Subcutaneous abdominal adipose tissue (tissue), 5 donors: Measurements from ENCODE around the gene CACNA2D3.

Experiments
- H3K27ac ChIP-seq: one replicate; pipeline ENCODE4 v1.7.0; 2013; ENCODE audit warnings: low read depth, mild to moderate bottlenecking, inconsistent platforms, low read length, moderate library complexity
- H3K27me3 ChIP-seq, 5 donors: one replicate each; pipeline ENCODE4 v1.7.0; 2013; ENCODE audit warnings: low read length in 5 of 5, inconsistent platforms in 1 of 5; ENCODE audit not compliant: control insufficient read depth in 5 of 5, insufficient read depth in 4 of 5
- H3K36me3 ChIP-seq, 5 donors: one replicate each; pipeline ENCODE4 v1.7.0; 2013; ENCODE audit warnings: low read length in 5 of 5; ENCODE audit not compliant: control insufficient read depth in 5 of 5, insufficient read depth in 5 of 5
- H3K4me1 ChIP-seq, 5 donors: one replicate each; pipeline ENCODE4 v1.7.0; 2013; ENCODE audit warnings: low read length in 5 of 5, mild to moderate bottlenecking in 3 of 5, moderate library complexity in 1 of 5; ENCODE audit not compliant: control insufficient read depth in 5 of 5, insufficient read depth in 5 of 5
- H3K4me3 ChIP-seq, 5 donors: one replicate each; pipeline ENCODE4 v1.7.0; 2013; ENCODE audit warnings: low read length in 5 of 5, low read depth in 1 of 5
- H3K9ac ChIP-seq, 5 donors: one replicate each; pipeline ENCODE4 v1.7.0; 2013; ENCODE audit warnings: low read length in 5 of 5, mild to moderate bottlenecking in 4 of 5, moderate library complexity in 3 of 5
- H3K9me3 ChIP-seq, 5 donors: one replicate each; pipeline ENCODE4 v1.7.0; 2013; ENCODE audit warnings: low read length in 5 of 5; ENCODE audit not compliant: control insufficient read depth in 5 of 5
- donor health status: healthy.
- donor health status: healthy.
- donor health status: healthy.
- donor health status: healthy.
- donor health status: healthy.

CACNA2D3 gene

GRCh38 chr3:54575618-54575960, 453.2 kb downstream of the CACNA2D3 start:
- Histone ChIP-seq H3K27me3 (peaks cover 0 to 4% (median 0%) of the 10 kb centered on the region in 5 donors), H3K9ac (no peak overlapping the region), H3K9me3 (peaks cover 0 to 3% (median 0%) of the 10 kb centered on the region in 5 donors), H3K27ac (no peak overlapping the region), H3K4me3 (no peak overlapping the region), H3K36me3 (no peaks in the 10 kb centered on the region), H3K4me1 (no peaks in the 10 kb centered on the region)

- Histone ChIP-seq H3K9me3 (peaks cover 0 to 3% (median 0%) of the 10 kb centered on the region in 5 donors), H3K27me3 (peaks cover 0 to 4% (median 0%) of the 10 kb centered on the region in 5 donors), H3K36me3 (no peaks in the 10 kb centered on the region), H3K27ac (no peak overlapping the region), H3K9ac (no peak overlapping the region), H3K4me1 (no peaks in the 10 kb centered on the region), H3K4me3 (no peak overlapping the region)
Observed at GRCh38 chr3:54577313-54577712, 455.0 kb downstream of the CACNA2D3 start.

GRCh38 chr3:54578417-54578816, 456.1 kb downstream of the CACNA2D3 start:
- no peak overlapping the region for H3K9ac ChIP-seq
- H3K4me1 ChIP-seq = no peaks in the 10 kb centered on the region
- H3K27ac ChIP-seq = no peak overlapping the region
- no peaks in the 10 kb centered on the region for H3K9me3 ChIP-seq
- peaks cover 0 to 4% (median 0%) of the 10 kb centered on the region in 5 donors for H3K27me3 ChIP-seq
- H3K4me3 ChIP-seq = no peak overlapping the region
- no peaks in the 10 kb centered on the region for H3K36me3 ChIP-seq

- Histone ChIP-seq H3K4me1 (no peaks in the 10 kb centered on the region), H3K9me3 (no peaks in the 10 kb centered on the region), H3K27me3 (peaks cover 0 to 3% (median 0%) of the 10 kb centered on the region in 5 donors), H3K27ac (no peak overlapping the region), H3K9ac (no peak overlapping the region), H3K36me3 (no peaks in the 10 kb centered on the region), H3K4me3 (no peak overlapping the region)
Observed at GRCh38 chr3:54580453-54580852, 458.1 kb downstream of the CACNA2D3 start.

- H3K4me1 ChIP-seq = no peaks in the 10 kb centered on the region
- no peaks in the 10 kb centered on the region for H3K9me3 ChIP-seq
- no peak overlapping the region for H3K9ac ChIP-seq
- no peaks in the 10 kb centered on the region for H3K36me3 ChIP-seq
- no peak overlapping the region for H3K27ac ChIP-seq
- no peaks in the 10 kb centered on the region for H3K27me3 ChIP-seq
- no peak overlapping the region for H3K4me3 ChIP-seq
Observed at GRCh38 chr3:54582424-54582823, 460.1 kb downstream of the CACNA2D3 start.

GRCh38 chr3:54591157-54591556, 468.8 kb downstream of the CACNA2D3 start:
- H3K36me3 ChIP-seq = no peaks in the 10 kb centered on the region
- H3K9ac ChIP-seq = no peak overlapping the region
- H3K4me1 ChIP-seq = no peaks in the 10 kb centered on the region
- no peak overlapping the region for H3K4me3 ChIP-seq
- peaks cover 0 to 4% (median 0%) of the 10 kb centered on the region in 5 donors for H3K27me3 ChIP-seq
- H3K27ac ChIP-seq = no peak overlapping the region
- H3K9me3 ChIP-seq = no peaks in the 10 kb centered on the region

- Histone ChIP-seq H3K36me3 (no peaks in the 10 kb centered on the region), H3K9ac (no peak overlapping the region), H3K4me1 (no peaks in the 10 kb centered on the region), H3K4me3 (no peak overlapping the region), H3K27ac (no peak overlapping the region), H3K9me3 (no peaks in the 10 kb centered on the region), H3K27me3 (peaks cover 0 to 7% (median 0%) of the 10 kb centered on the region in 5 donors)
Observed at GRCh38 chr3:54593653-54594052, 471.3 kb downstream of the CACNA2D3 start.

GRCh38 chr3:54596087-54596486, 473.7 kb downstream of the CACNA2D3 start:
- Histone ChIP-seq H3K27me3 (peaks cover 0 to 7% (median 0%) of the 10 kb centered on the region in 5 donors), H3K36me3 (no peaks in the 10 kb centered on the region), H3K9me3 (no peaks in the 10 kb centered on the region), H3K9ac (no peak overlapping the region), H3K4me3 (no peak overlapping the region), H3K4me1 (no peaks in the 10 kb centered on the region), H3K27ac (no peak overlapping the region)

GRCh38 chr3:54599716-54600115, 477.4 kb downstream of the CACNA2D3 start:
- H3K36me3 ChIP-seq = no peaks in the 10 kb centered on the region
- peaks cover 0 to 7% (median 0%) of the 10 kb centered on the region in 5 donors for H3K27me3 ChIP-seq
- H3K4me1 ChIP-seq = no peaks in the 10 kb centered on the region
- no peak overlapping the region for H3K9ac ChIP-seq
- H3K27ac ChIP-seq = no peak overlapping the region
- H3K4me3 ChIP-seq = no peak overlapping the region
- H3K9me3 ChIP-seq = no peaks in the 10 kb centered on the region

GRCh38 chr3:54600441-54601204, 478.3 kb downstream of the CACNA2D3 start:
- no peak overlapping the region for H3K9ac ChIP-seq
- no peaks in the 10 kb centered on the region for H3K4me1 ChIP-seq
- no peaks in the 10 kb centered on the region for H3K36me3 ChIP-seq
- H3K4me3 ChIP-seq = no peak overlapping the region
- no peak overlapping the region for H3K27ac ChIP-seq
- no peaks in the 10 kb centered on the region for H3K9me3 ChIP-seq
- H3K27me3 ChIP-seq = peaks cover 0 to 7% (median 0%) of the 10 kb centered on the region in 5 donors
